NCI-H1436 (cell line): ENCODE data around the gene SKP1.

Experiments
- DNase-seq: peaks from one replicate; lab custom pipeline; 2025; lab: John Stamatoyannopoulos, UW

SKP1 gene

GRCh38 chr5:134130239-134130945 lies 46.4 kb downstream of the SKP1 start:
- DNase-seq: no peak

- no peak for DNase-seq
Observed at GRCh38 chr5:134129411-134130238, 47.1 kb downstream of the SKP1 start.

GRCh38 chr5:134128648-134128995 lies 48.1 kb downstream of the SKP1 start:
- no peak for DNase-seq

GRCh38 chr5:134127988-134128647 lies 48.6 kb downstream of the SKP1 start:
- DNase-seq: no peak

GRCh38 chr5:134127376-134127861 lies 49.3 kb downstream of the SKP1 start:
- no peak for DNase-seq

GRCh38 chr5:134125039-134126015 lies 51.4 kb downstream of the SKP1 start:
- no peak for DNase-seq

GRCh38 chr5:134124289-134125038 lies 52.3 kb downstream of the SKP1 start:
- DNase-seq: no peak

- no peak for DNase-seq
Observed at GRCh38 chr5:134123360-134123759, 53.4 kb downstream of the SKP1 start.

- DNase-seq: no peak
Observed at GRCh38 chr5:134122530-134122929, 54.2 kb downstream of the SKP1 start.

GRCh38 chr5:134120386-134121138 lies 56.2 kb downstream of the SKP1 start:
- no peak for DNase-seq

GRCh38 chr5:134119720-134120119 lies 57.0 kb downstream of the SKP1 start:
- DNase-seq: no peak

- no peak for DNase-seq
Observed at GRCh38 chr5:134118212-134118835, 58.4 kb downstream of the SKP1 start.

- no peak for DNase-seq
Observed at GRCh38 chr5:134116789-134117761, 59.7 kb downstream of the SKP1 start.

GRCh38 chr5:134116286-134116685 lies 60.5 kb downstream of the SKP1 start:
- DNase-seq: no peak

- no peak for DNase-seq
Observed at GRCh38 chr5:134115806-134116175, 61.0 kb downstream of the SKP1 start.

- DNase-seq: no peak
Observed at GRCh38 chr5:134114886-134115805, 61.6 kb downstream of the SKP1 start.
